Measurements from ENCODE around the gene ELP2. TPM values are rescaled to one million over a fixed set of nuclear protein-coding genes. Genes with fewer than 3 reads are reported as not detected.
A peak's percentile ranks its signal among the peaks of the same experiment; 100 is the strongest.

The ELP2 gene
- total and polyA plus RNA-seq, 4 donors, result 27.3 to 78.1 (median 50.9) TPM

- TF ChIP-seq, protein P1, sequence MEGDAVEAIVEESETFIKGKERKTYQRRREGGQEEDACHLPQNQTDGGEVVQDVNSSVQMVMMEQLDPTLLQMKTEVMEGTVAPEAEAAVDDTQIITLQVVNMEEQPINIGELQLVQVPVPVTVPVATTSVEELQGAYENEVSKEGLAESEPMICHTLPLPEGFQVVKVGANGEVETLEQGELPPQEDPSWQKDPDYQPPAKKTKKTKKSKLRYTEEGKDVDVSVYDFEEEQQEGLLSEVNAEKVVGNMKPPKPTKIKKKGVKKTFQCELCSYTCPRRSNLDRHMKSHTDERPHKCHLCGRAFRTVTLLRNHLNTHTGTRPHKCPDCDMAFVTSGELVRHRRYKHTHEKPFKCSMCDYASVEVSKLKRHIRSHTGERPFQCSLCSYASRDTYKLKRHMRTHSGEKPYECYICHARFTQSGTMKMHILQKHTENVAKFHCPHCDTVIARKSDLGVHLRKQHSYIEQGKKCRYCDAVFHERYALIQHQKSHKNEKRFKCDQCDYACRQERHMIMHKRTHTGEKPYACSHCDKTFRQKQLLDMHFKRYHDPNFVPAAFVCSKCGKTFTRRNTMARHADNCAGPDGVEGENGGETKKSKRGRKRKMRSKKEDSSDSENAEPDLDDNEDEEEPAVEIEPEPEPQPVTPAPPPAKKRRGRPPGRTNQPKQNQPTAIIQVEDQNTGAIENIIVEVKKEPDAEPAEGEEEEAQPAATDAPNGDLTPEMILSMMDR (IDR thresholded peaks at IDR 0.05; ENCODE audit: low read depth, low read length, missing input control), result no peak
- TF ChIP-seq RAD21 (IDR thresholded peaks at IDR 0.05) (peak in 1 of 2 donors; percentile 28), TAF1 (conservative IDR thresholded peaks at IDR 0.05) (no peak), HNF4A (conservative IDR thresholded peaks at IDR 0.05) (peak; percentile 52 to 71), ATF3 (IDR thresholded peaks at IDR 0.05) (no peak), JUND (IDR thresholded peaks at IDR 0.05) (no peak), GABPA (IDR thresholded peaks at IDR 0.05 in 1 of 2, conservative IDR thresholded peaks at IDR 0.05 in 1 of 2) (no peak)
Measured at GRCh38 chr18:36217348-36217747, 87.6 kb downstream of the ELP2 start (continued).

DNA sequence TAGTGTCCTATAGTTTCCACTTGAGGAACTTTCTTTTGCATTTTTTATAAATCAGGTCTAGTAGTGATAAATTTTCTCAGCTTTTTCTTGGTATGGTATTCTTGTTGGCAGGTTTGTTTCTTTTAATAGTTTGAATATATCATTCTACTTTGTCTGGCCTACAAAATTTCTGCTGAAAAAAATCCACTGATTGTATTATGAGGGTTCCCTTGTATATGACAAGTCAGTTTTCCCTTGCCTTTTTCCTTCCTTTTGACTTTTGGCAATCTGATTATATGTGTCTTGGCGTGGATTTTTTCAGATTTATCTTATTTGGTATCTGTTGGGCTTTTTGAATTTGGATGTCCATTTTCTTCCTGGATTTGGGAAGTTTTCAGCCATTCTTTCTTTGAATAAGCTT is 99.5 kb downstream of the ELP2 start:
- H3K4me3 ChIP-seq (ENCODE audit: low read depth in 1 of 3, low read length in 3 of 3), result no peak overlapping the region
- TF ChIP-seq FOXA2 (IDR thresholded peaks at IDR 0.05) (no peak), RAD21 (IDR thresholded peaks at IDR 0.05) (no peak), MAX (IDR thresholded peaks at IDR 0.05) (no peak), HNF4G (IDR thresholded peaks at IDR 0.05) (no peak), HNF4A (conservative IDR thresholded peaks at IDR 0.05) (no peak), SP1 (IDR thresholded peaks at IDR 0.05) (no peak), FOXA1 (IDR thresholded peaks at IDR 0.05) (no peak), NR2F2 (IDR thresholded peaks at IDR 0.05) (no peak), GABPA (IDR thresholded peaks at IDR 0.05 in 1 of 2, conservative IDR thresholded peaks at IDR 0.05 in 1 of 2) (no peak), RXRA (IDR thresholded peaks at IDR 0.05) (no peak), JUND (IDR thresholded peaks at IDR 0.05) (no peak), ATF3 (IDR thresholded peaks at IDR 0.05) (no peak), EGR1 (IDR thresholded peaks at IDR 0.05; ENCODE audit: low read depth in 2 of 2) (no peak), TAF1 (conservative IDR thresholded peaks at IDR 0.05) (no peak), ZBTB33 (IDR thresholded peaks at IDR 0.05) (no peak), YY1 (IDR thresholded peaks at IDR 0.05) (no peak), REST (IDR thresholded peaks at IDR 0.05) (no peak)
- TF ChIP-seq, protein P1 (IDR thresholded peaks at IDR 0.05; ENCODE audit: low read depth, low read length, missing input control), result no peak
- no peaks in the 10 kb centered on the region for H3K27me3 ChIP-seq (ENCODE audit: control insufficient read depth in 4 of 4, insufficient read depth in 4 of 4, low read length in 3 of 4)
- 88% methylated on average over 1 of the region's 1 CpG for WGBS
- H3K9ac ChIP-seq (ENCODE audit: low read depth in 1 of 2, low read length in 2 of 2), result no peak overlapping the region
- no peaks in the 10 kb centered on the region for H3K4me1 ChIP-seq (ENCODE audit: control insufficient read depth in 4 of 4, insufficient read depth in 4 of 4, low read length in 3 of 4)
- H3K36me3 ChIP-seq (ENCODE audit: control insufficient read depth in 4 of 4, insufficient read depth in 3 of 4, low read depth in 1 of 4, low read length in 3 of 4), result peaks cover 0 to 23% (median 17%) of the 10 kb centered on the region in 4 donors
- H3K9me3 ChIP-seq (ENCODE audit: control insufficient read depth in 4 of 4, low read length in 3 of 4), result peaks cover 0 to 4% (median 1%) of the 10 kb centered on the region in 4 donors
- H3K27ac ChIP-seq (ENCODE audit: low read depth in 1 of 2, low read length in 2 of 2), result no peak overlapping the region
- DNase-seq (ENCODE audit: low spot score), result no peak

Data from liver (tissue), 9 donors.